HFF-Myc (cell line): Measurements from ENCODE around the gene SDF2L1.
"Not testable (repeated sequence)": the region's sequence is repeated elsewhere in the genome, so short reads cannot be mapped to it uniquely, and the experiment has no call there.

Experiments
- DNase-seq: peaks from one replicate; pipeline ENCODE4 v3.0.0-alpha.2; 2011; ENCODE audit warnings: low read depth; ENCODE audit errors: extremely low read depth
- H3K4me3 ChIP-seq: replicated peaks from 2 replicates; pipeline ENCODE4 v1.5.1; 2011; ENCODE audit warnings: low read depth, mild to moderate bottlenecking, control low read depth, low read length
- CTCF ChIP-seq: IDR thresholded peaks from 2 replicates; pipeline ENCODE4 v1.5.1; 2012; ENCODE audit warnings: mild to moderate bottlenecking, low read depth, low read length, control low read depth; ENCODE audit errors: missing control alignments

SDF2L1 gene

DNA sequence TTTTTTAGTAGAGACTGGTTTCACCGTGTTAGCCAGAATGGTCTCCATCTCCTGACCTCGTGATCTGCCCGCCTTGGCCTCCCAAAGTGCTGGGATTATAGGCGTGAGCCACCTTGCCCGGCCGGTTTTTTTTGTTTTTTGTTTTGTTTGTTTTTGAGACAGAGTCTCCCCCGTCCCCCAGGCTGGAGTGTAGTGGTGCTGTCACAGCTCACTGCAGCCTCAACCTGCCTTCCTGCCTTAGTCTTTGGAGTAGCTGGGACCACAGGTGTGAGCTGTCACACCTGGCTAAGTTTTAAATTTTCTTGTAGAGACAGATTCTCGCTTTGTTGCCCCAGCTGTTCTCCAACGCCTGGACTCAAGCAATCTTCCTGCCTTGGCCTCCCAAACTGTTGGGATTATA lies 26.9 kb downstream of the SDF2L1 start:
- no peak for DNase-seq
- no peak for TF ChIP-seq CTCF
- no peak overlapping the region for H3K4me3 ChIP-seq

DNA sequence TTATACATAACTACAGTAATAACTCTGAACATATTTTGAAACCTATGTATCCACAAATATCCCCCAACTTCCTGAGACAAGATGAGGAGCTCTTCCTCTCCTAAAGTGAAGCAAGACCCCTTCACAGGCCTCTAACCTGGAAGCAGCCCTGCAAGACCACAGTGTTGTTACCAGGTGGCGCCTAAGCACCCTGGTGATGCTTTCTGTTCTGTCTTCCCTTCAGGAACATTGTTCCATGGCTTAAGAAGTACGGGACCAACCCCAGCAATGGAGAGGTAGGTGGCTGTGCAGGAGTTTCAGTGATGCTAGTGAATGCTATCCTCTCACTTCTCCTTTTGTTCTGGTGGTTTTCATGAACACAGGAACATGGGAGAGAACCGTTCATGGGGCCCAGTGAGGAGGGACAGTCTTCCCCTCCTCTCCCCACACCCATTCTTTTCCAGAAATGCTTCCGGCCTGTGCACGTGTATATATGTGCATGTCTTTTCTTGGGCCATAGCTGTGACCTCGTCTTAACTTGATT lies 30.1 kb downstream of the SDF2L1 start:
- TF ChIP-seq CTCF, result no peak
- DNase-seq, result no peak
- no peak overlapping the region for H3K4me3 ChIP-seq

GRCh38 chr22:21673534-21674321 lies 31.6 kb downstream of the SDF2L1 start:
- DNase-seq, result no peak
- H3K4me3 ChIP-seq, result no peak overlapping the region

DNA sequence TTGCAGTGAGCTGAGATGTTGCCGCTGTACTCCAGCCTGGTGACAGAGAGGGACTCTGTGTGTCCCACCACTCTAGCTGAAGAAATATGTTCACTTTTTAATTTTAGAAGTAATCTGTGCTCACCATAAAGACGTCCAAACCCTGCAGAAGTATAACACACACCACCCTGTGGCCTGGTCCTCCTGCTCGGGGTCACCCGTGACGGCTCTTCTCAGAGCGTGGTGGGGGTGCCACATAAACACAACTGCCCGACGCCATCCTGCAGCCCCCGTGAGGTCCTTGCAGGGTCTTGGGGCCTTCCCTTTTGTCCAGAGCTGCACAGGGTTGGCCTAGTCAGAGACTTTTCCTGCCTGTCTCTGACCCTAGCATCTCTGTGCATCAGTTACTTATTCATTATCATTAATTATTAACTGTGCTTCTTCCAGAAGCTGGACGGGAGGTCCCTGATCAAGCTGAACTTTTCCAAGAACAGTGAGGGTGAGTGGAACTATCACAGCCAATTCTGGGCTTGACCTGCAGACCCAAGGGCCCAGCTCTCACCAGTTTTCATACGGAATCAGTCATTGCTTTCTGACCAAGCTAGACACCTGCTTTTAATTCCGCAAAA lies 32.6 kb downstream of the SDF2L1 start:
- no peak for TF ChIP-seq CTCF
- H3K4me3 ChIP-seq, result no peak overlapping the region
- no peak for DNase-seq

More at GRCh38 chr22:21673534-21674321, 31.6 kb downstream of the SDF2L1 start:
- no peak for TF ChIP-seq CTCF

GRCh38 chr22:21677606-21678443 lies 35.7 kb downstream of the SDF2L1 start:
- no peak for TF ChIP-seq CTCF
- no peak for DNase-seq
- H3K4me3 ChIP-seq, result no peak overlapping the region

GRCh38 chr22:21678842-21679241 lies 36.7 kb downstream of the SDF2L1 start:
- not testable (repeated sequence) for H3K4me3 ChIP-seq, DNase-seq

- no peak for TF ChIP-seq CTCF
- no peak overlapping the region for H3K4me3 ChIP-seq
- DNase-seq, result no peak
These were observed 37.3 kb downstream of the SDF2L1 start for GRCh38 chr22:21679383-21679782.
